Skin epidermis (tissue), 12 donors: ENCODE results near the gene DDR2.
A peak's percentile ranks its signal among the peaks of the same experiment; 100 is the strongest.

Experiments used
- H3K27ac ChIP-seq, 21 experiments: fragments of 200-600 bp; sonication (generic) in 11 of 21; one replicate each; pipeline ENCODE4 v1.5.0; 2020; ENCODE audit warnings: mild to moderate bottlenecking in 3 of 21, inconsistent platforms in 2 of 21, moderate library complexity in 2 of 21
- H3K4me3 ChIP-seq, 7 experiments: fragments of 200-600 bp; sonication (generic) in 2 of 7; one replicate each; pipeline ENCODE4 v1.5.0; 2020; ENCODE audit warnings: inconsistent platforms in 2 of 7, mild to moderate bottlenecking in 2 of 7, moderate library complexity in 1 of 7

The DDR2 gene

GRCh38 chr1:162667381-162668080 lies 35.3 kb downstream of the DDR2 start:
- peak overlapping the region in 3 of 21 experiments; percentile 2 to 24 (median 8) for H3K27ac ChIP-seq

GRCh38 chr1:162670928-162671663 lies 38.8 kb downstream of the DDR2 start:
- H3K4me3 ChIP-seq, result no peak overlapping the region
- H3K27ac ChIP-seq, result peak overlapping the region in 12 of 21 experiments; percentile 21 to 73 (median 40)

More at GRCh38 chr1:162667381-162668080, 35.3 kb downstream of the DDR2 start:
- H3K4me3 ChIP-seq, result no peak overlapping the region

GRCh38 chr1:162671664-162672410 lies 39.6 kb downstream of the DDR2 start:
- H3K27ac ChIP-seq, result peak overlapping the region in 5 of 21 experiments; percentile 1 to 64 (median 23)

DNA sequence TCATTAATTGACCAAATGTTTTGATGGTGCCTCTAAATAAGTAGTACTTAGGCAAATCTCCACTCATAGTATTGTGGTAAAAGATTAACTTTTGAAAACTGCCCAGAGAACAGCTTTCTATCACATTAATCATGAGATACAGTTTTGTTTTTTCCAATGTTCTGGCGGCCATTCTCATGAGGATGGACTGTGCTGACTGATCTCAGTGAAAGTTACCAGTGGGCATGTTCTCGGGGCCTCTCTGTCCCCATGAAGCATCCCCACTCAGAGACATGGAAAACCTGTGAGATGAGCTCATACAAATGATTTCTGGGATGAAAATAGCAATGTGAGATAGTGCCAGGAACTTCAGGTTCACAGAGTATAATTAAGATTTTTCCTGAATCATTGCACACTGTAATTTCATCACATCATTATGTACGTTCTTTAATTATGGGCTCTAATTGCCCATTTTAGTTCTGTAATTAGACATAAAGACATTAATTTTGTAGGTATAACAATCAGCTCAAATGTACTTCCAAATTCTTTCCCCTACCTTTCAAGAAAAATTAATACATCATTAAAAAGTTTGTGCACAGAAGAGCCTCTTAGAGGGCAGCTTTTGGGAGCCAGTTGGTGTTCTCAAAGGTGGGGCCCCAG lies 40.5 kb downstream of the DDR2 start:
- H3K27ac ChIP-seq, result no peak overlapping the region

More at GRCh38 chr1:162671664-162672410, 39.6 kb downstream of the DDR2 start:
- H3K4me3 ChIP-seq, result no peak overlapping the region

DNA sequence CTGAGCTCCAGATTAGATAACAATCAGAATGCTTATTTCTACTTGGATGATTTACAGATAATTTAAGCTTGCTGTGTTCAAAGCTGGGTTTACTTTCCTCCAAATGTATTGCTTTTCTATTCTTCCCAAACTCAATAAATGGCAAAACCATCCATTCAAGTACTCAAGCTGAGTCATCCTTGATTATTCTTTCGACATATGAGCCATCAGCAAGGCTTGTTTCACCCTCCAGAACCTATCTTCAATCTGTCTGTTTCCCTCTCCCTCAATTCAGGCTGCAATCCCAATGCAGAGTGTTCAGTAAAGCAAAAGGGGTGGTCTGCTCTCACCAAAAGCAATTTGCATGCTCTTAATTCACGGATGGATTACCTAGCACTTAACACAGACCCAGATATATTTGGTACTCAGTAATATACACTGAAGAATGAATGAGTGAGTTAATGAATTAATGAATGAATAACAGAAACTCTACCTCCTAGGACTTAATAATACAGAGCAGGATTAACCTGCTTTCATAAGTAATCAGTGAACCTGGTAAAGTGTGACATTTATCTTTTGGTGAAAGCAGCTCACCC lies 41.9 kb downstream of the DDR2 start:
- H3K4me3 ChIP-seq, result no peak overlapping the region
- H3K27ac ChIP-seq, result peak overlapping the region in 1 of 21 experiments; percentile 21

More for the DNA sequence above, 40.5 kb downstream of the DDR2 start:
- H3K4me3 ChIP-seq, result no peak overlapping the region

GRCh38 chr1:162676087-162676486 lies 43.8 kb downstream of the DDR2 start:
- peak overlapping the region in 8 of 21 experiments; percentile 10 to 51 (median 32) for H3K27ac ChIP-seq
- H3K4me3 ChIP-seq, result no peak overlapping the region

DNA sequence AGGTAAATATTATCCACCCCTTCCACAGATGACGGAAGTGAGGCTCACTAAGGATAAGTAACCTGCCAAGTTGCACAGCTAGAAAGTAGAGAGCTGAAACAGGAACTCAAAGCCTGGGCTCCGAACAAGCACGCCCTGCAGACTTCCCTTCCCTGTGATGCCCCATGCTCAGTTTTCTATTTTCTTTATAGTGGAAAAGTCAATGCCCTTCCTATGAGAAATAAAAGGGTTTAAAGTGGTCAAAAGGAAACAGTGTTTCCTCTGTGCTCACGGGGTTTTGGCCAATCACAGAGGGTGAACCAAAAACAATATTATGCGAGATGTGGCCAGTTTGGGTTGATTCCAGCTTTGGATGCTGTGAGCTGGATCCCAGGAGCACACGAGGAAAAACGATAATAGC lies 44.5 kb downstream of the DDR2 start:
- peak overlapping the region in 6 of 21 experiments; percentile 9 to 56 (median 24) for H3K27ac ChIP-seq
- no peak overlapping the region for H3K4me3 ChIP-seq

- H3K4me3 ChIP-seq, result no peak overlapping the region
- H3K27ac ChIP-seq, result peak overlapping the region in 2 of 21 experiments; percentile 9 to 52
Observed at GRCh38 chr1:162677607-162678371, 45.5 kb downstream of the DDR2 start.

DNA sequence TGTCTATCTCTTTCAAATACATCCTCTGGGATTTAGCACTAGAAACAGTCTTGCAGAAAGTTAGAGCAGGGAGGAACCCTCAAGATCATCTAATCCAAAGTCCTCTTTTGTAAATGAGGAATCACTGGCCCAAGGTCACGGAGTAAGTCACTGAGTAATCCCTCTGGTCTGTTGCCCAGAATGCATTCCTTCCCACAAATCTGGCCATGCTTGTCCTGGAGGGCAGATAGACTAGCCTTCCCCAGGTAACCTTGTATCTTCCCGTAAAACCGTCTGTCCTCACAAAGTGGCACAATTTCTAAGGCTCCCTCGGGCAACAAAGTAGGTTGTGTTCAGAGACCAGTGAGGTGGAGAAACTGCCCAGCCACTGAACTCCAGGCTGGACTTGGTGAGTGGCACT lies 46.2 kb downstream of the DDR2 start:
- no peak overlapping the region for H3K4me3 ChIP-seq
- peak overlapping the region in 2 of 21 experiments; percentile 35 to 52 for H3K27ac ChIP-seq

DNA sequence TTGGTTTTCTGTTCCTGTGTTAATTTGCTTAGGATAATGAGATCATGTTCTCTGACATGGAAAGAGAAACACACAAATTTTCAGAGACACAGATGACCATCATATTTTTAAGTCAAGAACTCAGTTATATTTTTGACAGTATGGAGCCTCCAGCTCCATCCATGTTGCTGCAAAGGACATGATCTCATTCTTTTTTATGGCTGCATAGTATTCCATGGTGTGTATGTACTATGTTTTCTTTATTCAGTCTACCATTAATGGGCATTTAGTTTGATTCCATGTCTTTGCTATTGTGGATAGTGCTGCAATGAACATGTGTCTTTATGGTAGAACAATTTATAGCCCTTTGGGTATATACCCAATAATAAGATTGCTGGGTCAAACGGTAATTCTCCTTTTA lies 47.0 kb downstream of the DDR2 start:
- peak overlapping the region in 1 of 21 experiments; percentile 52 for H3K27ac ChIP-seq
- H3K4me3 ChIP-seq, result no peak overlapping the region

GRCh38 chr1:162680419-162681121 lies 48.3 kb downstream of the DDR2 start:
- Histone ChIP-seq H3K27ac (peak overlapping the region in 8 of 21 experiments; percentile 16 to 52 (median 35)), H3K4me3 (no peak overlapping the region)

GRCh38 chr1:162681122-162681436 lies 48.8 kb downstream of the DDR2 start:
- H3K27ac ChIP-seq, result peak overlapping the region in 9 of 21 experiments; percentile 15 to 53 (median 38)
- H3K4me3 ChIP-seq, result no peak overlapping the region

GRCh38 chr1:162682013-162682419 lies 49.8 kb downstream of the DDR2 start:
- no peak overlapping the region for H3K4me3 ChIP-seq
- peak overlapping the region in 9 of 21 experiments; percentile 15 to 53 (median 32) for H3K27ac ChIP-seq

- Histone ChIP-seq H3K27ac (peak overlapping the region in 4 of 21 experiments; percentile 2 to 42 (median 14)), H3K4me3 (no peak overlapping the region)
Observed at GRCh38 chr1:162687870-162688269, 55.6 kb downstream of the DDR2 start.

DNA sequence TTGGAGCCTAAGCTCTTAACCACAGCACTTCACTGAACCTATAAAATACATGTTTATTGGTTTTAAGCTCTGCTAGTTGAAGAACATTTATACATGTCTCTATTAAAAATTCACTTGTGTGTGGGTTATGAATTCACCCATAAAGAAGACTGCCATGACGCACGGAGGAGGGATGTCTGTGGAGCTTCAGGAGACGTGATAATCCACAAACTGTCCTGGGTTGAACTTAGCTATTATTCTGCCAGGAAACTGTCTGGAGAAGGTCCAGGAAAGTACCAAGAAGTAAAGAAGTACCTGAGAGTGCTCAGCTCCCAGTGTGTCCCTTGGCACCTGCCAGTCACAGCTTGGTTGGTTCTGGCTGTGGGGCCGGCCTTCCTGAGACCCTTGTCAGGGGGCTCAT lies 56.3 kb downstream of the DDR2 start:
- peak overlapping the region in 5 of 21 experiments; percentile 7 to 42 (median 12) for H3K27ac ChIP-seq
- no peak overlapping the region for H3K4me3 ChIP-seq

DNA sequence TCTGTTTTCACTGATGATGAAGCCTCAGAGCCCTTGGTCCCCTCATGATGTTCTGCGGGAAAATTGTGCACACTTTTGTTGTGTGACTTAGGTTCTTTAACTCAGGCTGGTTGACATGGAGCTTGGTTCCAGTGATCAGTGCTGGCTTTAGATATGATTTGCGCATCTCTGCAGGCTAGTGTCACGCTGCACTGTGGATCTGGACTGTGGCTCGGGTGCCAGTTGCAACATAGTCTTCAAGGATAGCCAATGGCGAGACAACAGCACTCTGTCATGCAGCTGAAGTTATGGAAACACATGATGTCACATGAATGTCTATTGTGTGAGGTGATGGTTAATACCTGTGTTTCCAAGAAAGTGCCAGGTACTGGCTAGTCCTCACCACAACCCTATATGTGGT lies 56.7 kb downstream of the DDR2 start:
- H3K4me3 ChIP-seq, result no peak overlapping the region
- peak overlapping the region in 5 of 21 experiments; percentile 7 to 72 (median 19) for H3K27ac ChIP-seq

DNA sequence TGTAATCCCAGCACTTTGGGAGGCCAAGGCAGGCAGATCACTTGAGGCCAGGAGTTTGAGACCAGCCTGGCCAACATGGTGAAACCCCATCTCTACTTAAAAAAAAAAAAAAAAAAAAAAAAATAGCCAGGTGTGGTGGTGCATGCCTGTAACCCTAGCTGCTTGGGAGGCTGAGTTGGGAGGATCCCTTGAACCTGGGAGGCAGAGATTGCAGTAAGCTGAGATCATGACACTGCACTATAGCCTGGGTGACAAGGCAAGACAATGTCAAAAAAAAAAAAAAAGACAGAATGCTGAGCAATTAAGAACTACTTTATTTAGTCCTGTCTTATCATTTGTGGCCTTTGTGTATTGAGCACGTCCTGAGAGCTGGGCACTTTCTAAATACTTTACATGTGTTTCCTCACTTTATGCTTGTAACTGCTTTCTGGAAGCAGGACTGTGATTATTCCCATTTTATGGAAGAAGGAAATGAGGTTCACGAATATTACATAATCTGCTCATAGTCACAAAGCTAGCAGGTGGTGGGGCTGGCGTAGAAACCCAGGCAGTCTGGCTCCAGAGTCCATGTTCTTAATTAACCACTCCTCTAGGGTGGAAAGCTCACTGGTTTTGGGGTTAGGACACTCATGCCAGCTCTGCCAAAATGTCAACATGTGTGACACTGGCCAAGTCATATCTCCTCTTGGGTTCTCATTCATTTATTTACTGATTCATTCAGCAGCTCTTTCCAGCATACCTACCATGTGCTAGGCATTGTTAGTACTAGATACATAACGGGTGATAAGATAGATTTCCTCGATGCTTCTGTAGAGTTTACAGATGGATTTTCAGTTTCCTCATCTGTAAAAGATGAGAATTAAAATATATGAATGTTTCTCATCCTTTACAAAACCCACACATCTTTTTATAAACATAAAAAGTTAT lies 57.7 kb downstream of the DDR2 start:
- peak overlapping the region in 19 of 21 experiments; percentile 2 to 78 (median 49) for H3K27ac ChIP-seq

More for the DNA sequence above, 57.7 kb downstream of the DDR2 start:
- no peak overlapping the region for H3K4me3 ChIP-seq
